Measurements from ENCODE around the gene MIGA1.

DNA sequence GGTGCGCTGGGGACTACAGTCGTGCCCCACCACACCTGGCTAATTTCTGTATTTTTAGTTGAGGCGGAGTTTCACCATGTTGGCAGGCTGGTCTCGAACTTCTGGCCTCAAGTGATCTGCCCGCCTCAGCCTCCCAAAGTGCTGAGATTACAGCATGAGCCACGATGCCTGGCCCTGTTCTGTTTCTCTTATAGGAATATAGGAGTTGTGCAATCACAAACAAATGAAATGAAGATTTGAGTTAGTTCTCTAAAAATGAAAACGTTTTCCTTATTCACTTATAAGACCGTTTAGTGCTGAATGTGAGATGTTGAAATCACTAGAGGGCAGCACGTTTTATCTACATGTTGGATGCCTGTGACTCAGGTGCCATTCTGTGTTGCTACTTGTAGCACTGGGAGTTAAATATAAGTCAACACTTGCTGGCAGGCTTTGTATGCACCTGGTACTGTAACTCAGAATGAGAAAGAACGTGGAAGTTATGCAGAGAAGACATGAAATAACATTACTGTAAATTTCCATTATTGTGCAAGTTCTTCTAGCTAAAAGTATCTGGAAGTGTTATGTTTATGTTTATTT is 45.8 kb downstream of the MIGA1 start:
- TF ChIP-seq, protein P1, sequence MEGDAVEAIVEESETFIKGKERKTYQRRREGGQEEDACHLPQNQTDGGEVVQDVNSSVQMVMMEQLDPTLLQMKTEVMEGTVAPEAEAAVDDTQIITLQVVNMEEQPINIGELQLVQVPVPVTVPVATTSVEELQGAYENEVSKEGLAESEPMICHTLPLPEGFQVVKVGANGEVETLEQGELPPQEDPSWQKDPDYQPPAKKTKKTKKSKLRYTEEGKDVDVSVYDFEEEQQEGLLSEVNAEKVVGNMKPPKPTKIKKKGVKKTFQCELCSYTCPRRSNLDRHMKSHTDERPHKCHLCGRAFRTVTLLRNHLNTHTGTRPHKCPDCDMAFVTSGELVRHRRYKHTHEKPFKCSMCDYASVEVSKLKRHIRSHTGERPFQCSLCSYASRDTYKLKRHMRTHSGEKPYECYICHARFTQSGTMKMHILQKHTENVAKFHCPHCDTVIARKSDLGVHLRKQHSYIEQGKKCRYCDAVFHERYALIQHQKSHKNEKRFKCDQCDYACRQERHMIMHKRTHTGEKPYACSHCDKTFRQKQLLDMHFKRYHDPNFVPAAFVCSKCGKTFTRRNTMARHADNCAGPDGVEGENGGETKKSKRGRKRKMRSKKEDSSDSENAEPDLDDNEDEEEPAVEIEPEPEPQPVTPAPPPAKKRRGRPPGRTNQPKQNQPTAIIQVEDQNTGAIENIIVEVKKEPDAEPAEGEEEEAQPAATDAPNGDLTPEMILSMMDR (IDR thresholded peaks at IDR 0.05; ENCODE audit: insufficient read depth, low read length): no peak
- TF ChIP-seq POLR2AphosphoS5 (IDR thresholded peaks at IDR 0.05; ENCODE audit: low read depth) (no peak), GABPA (IDR thresholded peaks at IDR 0.05; ENCODE audit: low read depth) (no peak), SPI1 (IDR thresholded peaks at IDR 0.05; ENCODE audit: borderline replicate concordance, low read depth) (no peak)
- TF ChIP-seq, protein P2, sequence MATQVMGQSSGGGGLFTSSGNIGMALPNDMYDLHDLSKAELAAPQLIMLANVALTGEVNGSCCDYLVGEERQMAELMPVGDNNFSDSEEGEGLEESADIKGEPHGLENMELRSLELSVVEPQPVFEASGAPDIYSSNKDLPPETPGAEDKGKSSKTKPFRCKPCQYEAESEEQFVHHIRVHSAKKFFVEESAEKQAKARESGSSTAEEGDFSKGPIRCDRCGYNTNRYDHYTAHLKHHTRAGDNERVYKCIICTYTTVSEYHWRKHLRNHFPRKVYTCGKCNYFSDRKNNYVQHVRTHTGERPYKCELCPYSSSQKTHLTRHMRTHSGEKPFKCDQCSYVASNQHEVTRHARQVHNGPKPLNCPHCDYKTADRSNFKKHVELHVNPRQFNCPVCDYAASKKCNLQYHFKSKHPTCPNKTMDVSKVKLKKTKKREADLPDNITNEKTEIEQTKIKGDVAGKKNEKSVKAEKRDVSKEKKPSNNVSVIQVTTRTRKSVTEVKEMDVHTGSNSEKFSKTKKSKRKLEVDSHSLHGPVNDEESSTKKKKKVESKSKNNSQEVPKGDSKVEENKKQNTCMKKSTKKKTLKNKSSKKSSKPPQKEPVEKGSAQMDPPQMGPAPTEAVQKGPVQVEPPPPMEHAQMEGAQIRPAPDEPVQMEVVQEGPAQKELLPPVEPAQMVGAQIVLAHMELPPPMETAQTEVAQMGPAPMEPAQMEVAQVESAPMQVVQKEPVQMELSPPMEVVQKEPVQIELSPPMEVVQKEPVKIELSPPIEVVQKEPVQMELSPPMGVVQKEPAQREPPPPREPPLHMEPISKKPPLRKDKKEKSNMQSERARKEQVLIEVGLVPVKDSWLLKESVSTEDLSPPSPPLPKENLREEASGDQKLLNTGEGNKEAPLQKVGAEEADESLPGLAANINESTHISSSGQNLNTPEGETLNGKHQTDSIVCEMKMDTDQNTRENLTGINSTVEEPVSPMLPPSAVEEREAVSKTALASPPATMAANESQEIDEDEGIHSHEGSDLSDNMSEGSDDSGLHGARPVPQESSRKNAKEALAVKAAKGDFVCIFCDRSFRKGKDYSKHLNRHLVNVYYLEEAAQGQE (IDR thresholded peaks at IDR 0.05; ENCODE audit: insufficient replicate concordance, low read depth): no peak
